ENCODE data around the gene PTPRN2.
A peak's percentile ranks its signal among the peaks of the same experiment; 100 is the strongest.

PTPRN2 gene

GRCh38 chr7:158029509-158029908 is 558.1 kb downstream of the PTPRN2 start:
- no peak for DNase-seq

- DNase-seq: no peak
Observed at GRCh38 chr7:158028971-158029370, 558.7 kb downstream of the PTPRN2 start.

GRCh38 chr7:158028290-158028941 is 559.2 kb downstream of the PTPRN2 start:
- DNase-seq: no peak

- DNase-seq: no peak
Observed at GRCh38 chr7:158027646-158028045, 560.0 kb downstream of the PTPRN2 start.

GRCh38 chr7:158026636-158027265 is 560.9 kb downstream of the PTPRN2 start:
- no peak for DNase-seq

GRCh38 chr7:158025686-158026600 is 561.7 kb downstream of the PTPRN2 start:
- no peak for DNase-seq

- DNase-seq: no peak
Observed at GRCh38 chr7:158024881-158025280, 562.7 kb downstream of the PTPRN2 start.

- no peak for DNase-seq
Observed at GRCh38 chr7:158024351-158024715, 563.3 kb downstream of the PTPRN2 start.

GRCh38 chr7:158023681-158024350 is 563.8 kb downstream of the PTPRN2 start:
- no peak for DNase-seq

GRCh38 chr7:158023157-158023556 is 564.5 kb downstream of the PTPRN2 start:
- DNase-seq: no peak

- DNase-seq: no peak
Observed at GRCh38 chr7:158022601-158023000, 565.0 kb downstream of the PTPRN2 start.

- DNase-seq: no peak
Observed at GRCh38 chr7:158021836-158022235, 565.8 kb downstream of the PTPRN2 start.

- DNase-seq: no peak
Observed at GRCh38 chr7:158020706-158021095, 566.9 kb downstream of the PTPRN2 start.

- no peak for DNase-seq
Observed at GRCh38 chr7:158019726-158020705, 567.6 kb downstream of the PTPRN2 start.

GRCh38 chr7:158018971-158019645 is 568.5 kb downstream of the PTPRN2 start:
- DNase-seq: no peak

- no peak for DNase-seq
Observed at GRCh38 chr7:158018098-158018762, 569.4 kb downstream of the PTPRN2 start.

GRCh38 chr7:158017111-158018097 is 570.2 kb downstream of the PTPRN2 start:
- DNase-seq: no peak

GRCh38 chr7:158016180-158017097 is 571.2 kb downstream of the PTPRN2 start:
- peak; percentile 25 for DNase-seq

All from NCI-H2171 (cell line).